Measurements from ENCODE around the gene NAB1.

NAB1 gene

DNA sequence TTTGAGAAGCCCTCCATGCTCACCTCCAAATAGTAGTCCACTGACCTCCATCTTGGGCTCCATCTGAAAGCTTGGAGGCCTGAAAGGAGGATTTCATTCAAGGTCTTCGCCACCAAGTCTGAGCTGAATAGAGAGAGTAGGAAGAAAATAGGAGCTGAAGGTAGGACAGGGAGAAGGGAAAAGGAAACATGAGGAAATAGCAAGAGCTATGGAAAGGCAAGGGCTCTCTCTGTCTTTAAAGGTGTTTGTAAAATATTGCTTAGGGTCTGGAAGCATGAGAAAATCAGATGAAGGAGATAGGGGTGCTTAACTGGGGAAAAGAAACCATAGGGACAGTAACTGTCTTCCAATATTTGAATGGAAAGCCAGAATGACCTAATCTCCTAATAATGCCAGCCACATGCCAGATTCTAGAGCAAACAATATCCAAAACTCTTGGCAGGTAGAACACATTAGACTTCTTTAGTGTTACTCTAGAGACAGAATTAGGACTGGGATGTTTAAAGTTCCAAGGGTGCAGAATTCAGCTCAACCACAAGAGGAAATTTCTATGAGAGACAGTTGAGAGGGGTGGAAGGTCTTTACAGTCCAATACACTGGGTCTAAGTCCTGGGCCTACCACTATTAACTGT is 67.4 kb downstream of the NAB1 start:
- FAIRE-seq = no peak

GRCh38 chr2:190717306-190717705 is 68.4 kb downstream of the NAB1 start:
- no peak for FAIRE-seq

DNA sequence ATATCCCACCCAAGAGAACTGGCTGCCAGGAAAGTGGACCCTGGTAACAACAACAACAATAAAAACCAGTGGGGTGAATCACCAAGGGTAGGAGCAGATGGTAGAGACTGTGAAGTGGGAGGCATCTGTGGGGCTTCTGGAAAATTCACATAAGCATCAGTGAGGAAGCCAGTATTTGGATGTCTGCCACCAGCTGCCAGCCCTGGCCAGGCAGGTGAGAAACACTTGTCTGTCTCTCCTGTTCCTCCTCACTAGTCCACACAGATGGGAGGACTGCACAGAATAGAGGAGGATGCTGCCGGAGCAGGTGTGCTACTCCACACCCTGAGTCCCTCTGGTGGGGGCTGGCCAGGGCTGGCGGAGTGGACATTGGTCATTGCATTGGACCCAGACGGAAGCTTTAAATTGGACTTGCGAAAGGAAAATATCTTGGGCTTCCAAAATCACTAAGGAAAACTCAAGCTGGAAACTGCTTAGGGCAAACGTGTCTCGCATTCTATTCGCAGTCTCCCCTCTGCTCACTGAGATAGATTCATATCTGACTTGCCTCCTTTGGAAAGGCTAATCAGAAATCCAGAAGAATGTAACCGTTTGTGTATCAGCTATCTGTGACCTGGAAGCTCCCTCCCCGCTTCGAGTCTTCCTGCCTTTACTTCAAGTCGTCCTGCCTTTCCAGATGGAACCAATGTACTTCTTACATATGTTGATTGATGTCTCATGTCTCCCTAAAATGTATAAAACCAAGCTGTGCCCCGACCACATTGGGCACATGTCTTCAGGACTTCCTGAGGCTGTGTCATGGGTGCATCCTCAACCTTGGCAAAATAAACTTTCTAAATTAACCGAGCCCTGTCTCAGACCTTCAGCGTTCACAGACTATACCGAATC is 69.1 kb downstream of the NAB1 start:
- no peak for FAIRE-seq

DNA sequence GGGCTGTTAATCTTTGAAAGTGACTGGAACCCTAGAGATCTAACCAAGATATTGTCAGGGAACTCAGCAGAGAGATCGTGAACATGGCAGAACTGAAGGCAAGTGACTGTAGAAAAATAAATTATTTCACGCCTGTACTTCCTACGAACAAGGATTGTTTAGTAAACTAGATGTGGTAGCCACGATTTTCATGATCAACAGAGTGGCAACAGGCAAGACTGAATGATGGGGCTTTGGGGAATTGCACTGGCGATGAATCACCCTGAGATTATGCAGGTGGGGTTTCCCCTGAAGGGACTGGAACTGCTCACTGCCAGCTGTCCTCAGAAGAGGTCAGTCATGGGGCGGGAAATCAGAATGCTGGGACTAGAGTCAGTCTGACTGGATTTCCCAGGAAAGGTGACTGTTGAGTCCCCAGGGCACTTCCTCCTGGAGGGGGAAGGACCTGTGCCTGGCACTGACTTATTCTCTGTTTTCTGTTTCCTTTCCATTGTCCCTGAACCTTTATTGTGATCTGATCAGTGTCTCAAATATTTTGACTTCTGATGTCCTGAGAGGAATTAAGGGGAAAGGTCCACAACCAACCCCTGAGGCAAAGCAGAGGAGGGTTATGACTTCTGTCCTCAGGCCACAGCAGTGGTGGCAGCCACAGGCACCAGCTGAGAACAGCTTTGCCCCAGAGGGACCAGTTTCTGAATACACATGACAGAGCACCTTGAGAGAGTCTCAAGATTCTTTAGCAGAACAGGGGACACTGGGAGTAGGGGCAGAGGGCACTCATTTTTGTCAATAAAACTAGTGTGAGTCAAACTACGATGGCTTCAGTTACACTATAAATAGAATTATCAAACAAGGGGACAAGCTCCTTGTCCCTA is 70.0 kb downstream of the NAB1 start:
- no peak for FAIRE-seq

DNA sequence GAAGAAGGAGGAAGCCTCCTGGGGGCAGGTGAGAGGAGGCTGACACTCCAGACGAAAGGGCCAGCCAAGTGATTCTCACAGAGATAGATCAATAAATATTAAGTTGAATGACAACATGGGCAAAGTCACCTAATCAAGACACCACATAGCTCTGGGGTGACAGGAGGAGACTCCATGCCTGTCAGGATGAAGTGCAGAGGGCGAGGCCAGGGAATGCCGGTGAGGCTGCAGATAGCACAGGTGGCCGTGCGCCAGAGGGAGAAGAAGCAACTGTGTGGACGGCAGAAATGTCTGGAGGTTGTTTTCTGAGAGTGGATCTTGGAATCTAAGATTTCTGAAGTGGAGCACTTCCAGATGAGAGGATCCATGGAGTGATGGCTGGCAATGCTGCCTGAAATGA is 71.4 kb downstream of the NAB1 start:
- no peak for FAIRE-seq

DNA sequence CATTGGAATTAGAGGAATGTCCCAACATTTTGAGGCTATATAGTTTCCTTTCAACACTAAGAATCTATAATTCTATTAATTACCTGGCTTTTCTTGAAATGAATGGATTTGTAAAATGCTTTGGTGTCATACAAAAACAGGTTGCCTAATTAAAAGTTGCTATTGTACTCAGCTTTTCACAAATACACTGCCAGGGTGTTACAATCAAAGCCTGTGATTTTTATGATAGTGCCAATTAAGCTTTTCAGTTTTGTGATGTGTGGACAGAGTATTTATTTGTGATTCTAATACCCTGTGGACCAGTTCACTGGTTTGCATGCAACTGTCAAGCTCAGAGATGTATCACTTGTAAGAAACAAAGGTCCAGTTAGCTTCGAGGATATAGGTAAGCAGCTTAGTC is 71.8 kb downstream of the NAB1 start:
- no peak for FAIRE-seq

DNA sequence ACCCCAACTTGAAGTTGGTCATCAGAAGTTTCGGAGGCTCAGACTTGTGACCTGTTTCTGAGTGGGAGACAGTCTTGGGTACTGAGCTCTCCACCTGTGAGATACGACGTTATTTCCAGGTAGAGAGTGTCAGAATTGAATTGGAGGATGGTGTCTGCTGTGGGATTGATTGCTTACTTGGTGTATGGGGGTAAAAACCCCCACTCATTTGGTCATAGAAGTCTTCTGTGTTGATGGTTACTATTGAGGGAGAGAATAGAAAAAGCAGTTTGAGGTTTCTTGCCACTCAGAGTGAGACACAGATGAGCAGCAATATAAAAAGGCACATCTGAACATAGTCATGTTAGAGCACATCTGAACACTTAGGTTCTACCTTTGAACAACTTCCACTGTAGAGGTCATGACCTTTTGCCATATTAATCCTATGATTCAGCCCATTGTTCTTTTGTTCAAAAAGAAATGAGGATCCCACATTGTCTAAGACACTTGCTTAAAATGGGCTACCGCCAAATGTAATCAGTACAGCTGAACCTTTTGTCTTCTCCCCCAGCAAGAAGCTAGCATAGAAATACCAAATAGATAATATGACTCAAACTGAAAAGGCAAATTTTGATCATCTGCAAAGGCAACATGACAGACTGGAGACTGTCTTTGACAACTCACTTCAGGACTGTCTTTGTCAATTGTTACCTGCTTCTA is 73.3 kb downstream of the NAB1 start:
- no peak for FAIRE-seq

- no peak for FAIRE-seq
Observed at GRCh38 chr2:190722835-190723234, 74.0 kb downstream of the NAB1 start.

- FAIRE-seq = no peak
Observed at GRCh38 chr2:190723397-190724090, 74.7 kb downstream of the NAB1 start.

DNA sequence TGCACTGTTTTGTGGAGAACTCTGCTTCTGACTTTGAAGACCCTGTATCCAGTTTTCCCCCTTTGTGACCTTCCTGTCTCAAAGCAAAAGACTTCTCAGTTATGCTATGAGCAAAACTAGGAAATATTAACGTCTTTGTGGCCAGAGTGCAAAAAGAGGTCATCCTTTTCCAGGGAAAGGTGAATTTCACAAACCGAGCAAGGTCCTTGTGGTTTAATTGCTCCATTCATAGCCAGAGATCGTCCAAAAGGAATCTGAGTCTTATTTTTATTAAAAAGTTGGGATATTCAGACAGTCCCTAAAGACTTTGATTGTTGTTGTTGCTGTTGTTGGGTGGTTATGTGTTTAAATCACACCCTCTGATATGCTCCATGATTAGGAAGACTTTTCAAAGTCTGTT is 77.4 kb downstream of the NAB1 start:
- no peak for FAIRE-seq

DNA sequence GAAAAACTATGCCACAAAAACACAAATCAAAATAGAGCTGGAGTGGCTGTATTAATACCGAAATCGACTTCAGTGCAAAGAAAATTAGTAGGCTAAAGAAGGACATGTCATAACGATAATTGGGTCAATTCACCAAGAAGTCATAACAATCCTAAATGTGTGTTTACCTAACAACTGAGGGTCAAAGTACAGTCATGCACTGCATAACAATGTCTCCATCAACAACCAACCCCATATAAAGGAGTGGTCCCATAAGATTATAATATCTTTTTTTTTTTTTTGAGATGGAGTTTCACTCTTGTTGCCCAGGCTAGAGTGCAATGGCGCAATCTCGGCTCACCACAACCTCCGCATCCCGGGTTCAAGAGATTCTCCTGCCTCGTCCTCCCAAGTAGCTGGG is 87.5 kb downstream of the NAB1 start:
- no peak for FAIRE-seq

- no peak for FAIRE-seq
Observed at GRCh38 chr2:190740449-190740848, 91.6 kb downstream of the NAB1 start.

All from endometrium (tissue), 2 donors.